ENCODE results near the gene TSC22D3. TPM values are rescaled to one million over a fixed set of nuclear protein-coding genes. Genes with fewer than 3 reads are reported as not detected.

TSC22D3 gene
- total and polyA plus RNA-seq, 2 donors (not counting 1 experiment from before 2014, with no cell fraction given): 447 to 3,050 TPM

- Histone ChIP-seq H4K20me1 (ENCODE audit: control insufficient read depth, insufficient read depth, low read length, poor library complexity, severe bottlenecking) (no peaks in the 10 kb centered on the region), H3K27ac (ENCODE audit: low read length in 2 of 2) (no peak overlapping the region), H3K4me1 (ENCODE audit: control insufficient read depth in 2 of 2, insufficient read depth in 2 of 2, low read length in 2 of 2) (peaks cover 0 to under 1% of the 10 kb centered on the region in 2 donors), H3K27me3 (replicated peaks in 1 of 4; ENCODE audit: control extremely low read depth in 1 of 4, control insufficient read depth in 3 of 4, insufficient read depth in 4 of 4, low read length in 3 of 4) (no peaks in the 10 kb centered on the region), H3K4me2 (replicated peaks; ENCODE audit: low read depth, low read length, poor library complexity, severe bottlenecking) (no peak overlapping the region), H2AFZ (ENCODE audit: insufficient read depth, low read depth, low read length, poor library complexity, severe bottlenecking) (no peak overlapping the region), H3K9me3 (ENCODE audit: control extremely low read depth in 1 of 3, control insufficient read depth in 2 of 3, insufficient read depth in 1 of 3, low read length in 2 of 3) (no peaks in the 10 kb centered on the region), H3K79me2 (ENCODE audit: control insufficient read depth, insufficient read depth, low read length) (peaks cover 17% of the 10 kb centered on the region), H3K36me3 (replicated peaks in 1 of 2; ENCODE audit: control extremely low read depth in 1 of 2, control insufficient read depth in 1 of 2, extremely low read depth in 1 of 2, insufficient read depth in 2 of 2, low read length in 1 of 2) (no peaks in the 10 kb centered on the region), H3K4me3 (ENCODE audit: control extremely low read depth in 1 of 5, extremely low read depth in 1 of 5, insufficient read depth in 1 of 5, low read depth in 2 of 5, low read length in 4 of 5) (no peak overlapping the region), H3K9ac (ENCODE audit: low read length) (no peak overlapping the region)
- peaks cover 14% of the 10 kb centered on the region for H3K4me1 Mint-ChIP-seq
- no peaks in the 10 kb centered on the region for H3K9me3 Mint-ChIP-seq (ENCODE audit: insufficient read depth)
- TF ChIP-seq, protein P1, sequence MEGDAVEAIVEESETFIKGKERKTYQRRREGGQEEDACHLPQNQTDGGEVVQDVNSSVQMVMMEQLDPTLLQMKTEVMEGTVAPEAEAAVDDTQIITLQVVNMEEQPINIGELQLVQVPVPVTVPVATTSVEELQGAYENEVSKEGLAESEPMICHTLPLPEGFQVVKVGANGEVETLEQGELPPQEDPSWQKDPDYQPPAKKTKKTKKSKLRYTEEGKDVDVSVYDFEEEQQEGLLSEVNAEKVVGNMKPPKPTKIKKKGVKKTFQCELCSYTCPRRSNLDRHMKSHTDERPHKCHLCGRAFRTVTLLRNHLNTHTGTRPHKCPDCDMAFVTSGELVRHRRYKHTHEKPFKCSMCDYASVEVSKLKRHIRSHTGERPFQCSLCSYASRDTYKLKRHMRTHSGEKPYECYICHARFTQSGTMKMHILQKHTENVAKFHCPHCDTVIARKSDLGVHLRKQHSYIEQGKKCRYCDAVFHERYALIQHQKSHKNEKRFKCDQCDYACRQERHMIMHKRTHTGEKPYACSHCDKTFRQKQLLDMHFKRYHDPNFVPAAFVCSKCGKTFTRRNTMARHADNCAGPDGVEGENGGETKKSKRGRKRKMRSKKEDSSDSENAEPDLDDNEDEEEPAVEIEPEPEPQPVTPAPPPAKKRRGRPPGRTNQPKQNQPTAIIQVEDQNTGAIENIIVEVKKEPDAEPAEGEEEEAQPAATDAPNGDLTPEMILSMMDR (IDR thresholded peaks at IDR 0.05): no peak
- no peak for TF ChIP-seq EZH2 (IDR thresholded peaks at IDR 0.05; ENCODE audit: borderline replicate concordance, insufficient read depth, low read depth, low read length, poor library complexity, severe bottlenecking)
- POLR2A ChIA-PET: no interaction called here
- H3K27me3 Mint-ChIP-seq: no peaks in the 10 kb centered on the region
- 92% methylated on average over 1 of the region's 1 CpG for WGBS (ENCODE audit: insufficient coverage)
- DNase-seq: no peak
- ATAC-seq (ENCODE audit: low read depth): no peak
- H3K4me3 Mint-ChIP-seq: no peak overlapping the region
- intact Hi-C loops (cut with micrococcal nuclease): no loop called here
- CTCF ChIA-PET: interaction anchor here (1.5 to 4.6 kb wide), 2 partner anchors 50 to 109 kb away, joined by 3 to 27 read pairs; partner anchors contain the start of genes NCBP2L and TSC22D3
- H3K27ac Mint-ChIP-seq: no peak overlapping the region
Observed at GRCh38 chrX:107667426-107667825, 108.2 kb downstream of the TSC22D3 start.

DNA sequence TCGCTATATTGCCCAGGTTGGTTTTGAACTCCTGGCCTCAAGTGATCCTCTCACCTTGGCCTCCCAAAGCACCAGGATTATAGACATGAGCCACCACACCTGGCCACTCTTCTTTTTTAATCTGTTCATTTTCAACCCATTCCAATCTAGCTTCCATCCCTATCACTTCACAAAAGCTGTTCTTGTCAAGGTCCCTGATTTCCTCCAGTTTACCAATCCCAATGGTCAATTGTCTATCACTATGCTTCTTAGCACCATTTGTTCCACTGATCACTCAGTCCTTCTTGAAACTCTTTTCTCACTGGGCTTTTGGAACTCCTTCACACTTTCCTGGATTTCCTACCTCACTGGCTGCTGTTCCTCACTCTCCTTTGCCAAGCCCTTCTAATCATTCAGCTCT is 108.7 kb downstream of the TSC22D3 start:
- H2AFZ ChIP-seq (ENCODE audit: insufficient read depth, low read depth, low read length, poor library complexity, severe bottlenecking): no peak overlapping the region
- Mint-ChIP-seq H3K27me3 (no peaks in the 10 kb centered on the region), H3K27ac (no peak overlapping the region), H3K4me3 (no peak overlapping the region), H3K9me3 (ENCODE audit: insufficient read depth) (no peaks in the 10 kb centered on the region), H3K4me1 (peaks cover 14% of the 10 kb centered on the region)
- no peaks in the 10 kb centered on the region for H3K27me3 ChIP-seq (replicated peaks in 1 of 4; ENCODE audit: control extremely low read depth in 1 of 4, control insufficient read depth in 3 of 4, insufficient read depth in 4 of 4, low read length in 3 of 4)
- ChIA-PET CTCF (interaction anchor here (0.7 to 4.6 kb wide), 3 partner anchors 83 to 112 kb away, joined by 3 to 27 read pairs (median 3); partner anchors contain the start of genes NCBP2L and TSC22D3), POLR2A (interaction anchor here (0.6 kb wide), 1 partner anchor 216 kb away, joined by 3 read pairs; no protein-coding TSS in a partner anchor)
- no peaks in the 10 kb centered on the region for H3K36me3 ChIP-seq (replicated peaks in 1 of 2; ENCODE audit: control extremely low read depth in 1 of 2, control insufficient read depth in 1 of 2, extremely low read depth in 1 of 2, insufficient read depth in 2 of 2, low read length in 1 of 2)
- TF ChIP-seq, protein P1 (IDR thresholded peaks at IDR 0.05): no peak
- TF ChIP-seq EZH2 (IDR thresholded peaks at IDR 0.05; ENCODE audit: borderline replicate concordance, insufficient read depth, low read depth, low read length, poor library complexity, severe bottlenecking): no peak
- H3K9me3 ChIP-seq (ENCODE audit: control extremely low read depth in 1 of 3, control insufficient read depth in 2 of 3, insufficient read depth in 1 of 3, low read length in 2 of 3): no peaks in the 10 kb centered on the region
- no peak overlapping the region for H3K27ac ChIP-seq (ENCODE audit: low read length in 2 of 2)
- WGBS (ENCODE audit: insufficient coverage): no CpG with 5 or more reads among the region's 1 CpG
- no peaks in the 10 kb centered on the region for H4K20me1 ChIP-seq (ENCODE audit: control insufficient read depth, insufficient read depth, low read length, poor library complexity, severe bottlenecking)
- no peak overlapping the region for H3K4me3 ChIP-seq (ENCODE audit: control extremely low read depth in 1 of 5, extremely low read depth in 1 of 5, insufficient read depth in 1 of 5, low read depth in 2 of 5, low read length in 4 of 5)
- H3K4me1 ChIP-seq (ENCODE audit: control insufficient read depth in 2 of 2, insufficient read depth in 2 of 2, low read length in 2 of 2): no peaks in the 10 kb centered on the region
- no peak overlapping the region for H3K9ac ChIP-seq (ENCODE audit: low read length)
- ATAC-seq (ENCODE audit: low read depth) (no peak), DNase-seq (no peak)
- H3K4me2 ChIP-seq (replicated peaks; ENCODE audit: low read depth, low read length, poor library complexity, severe bottlenecking): no peak overlapping the region
- intact Hi-C loops (cut with micrococcal nuclease): no loop called here
- peaks cover 17% of the 10 kb centered on the region for H3K79me2 ChIP-seq (ENCODE audit: control insufficient read depth, insufficient read depth, low read length)

Other genes with a start within 250 kb of the TSC22D3 start
- gene PRPS1, start 147.3 kb downstream of the TSC22D3 start, total RNA-seq: 45.0 and 52.1 TPM in 2 replicates
- 42.2 and 59.0 TPM in 2 replicates for gene PRPS1, start 147.3 kb downstream of the TSC22D3 start, polyA plus RNA-seq
- not detected in 2 replicates for gene NCBP2L, start 1.9 kb upstream of the TSC22D3 start, total RNA-seq
- not detected in 2 replicates for gene NCBP2L, start 1.9 kb upstream of the TSC22D3 start, polyA plus RNA-seq
- 4.2 and 5.8 TPM in 2 replicates for gene MID2, start 50.1 kb upstream of the TSC22D3 start, total RNA-seq
- gene MID2, start 50.1 kb upstream of the TSC22D3 start, polyA plus RNA-seq: 0.35 and 1.7 TPM in 2 replicates
- not detected in 2 replicates for gene TEX13B, start 206.6 kb upstream of the TSC22D3 start, total RNA-seq
- not detected in 2 replicates for gene TEX13B, start 206.6 kb upstream of the TSC22D3 start, polyA plus RNA-seq